ENCODE measurements around the gene NAPB.

GRCh38 chr20:23374441-23374840 is 46.8 kb downstream of the NAPB start:
- no peak for TF ChIP-seq CTCF (IDR thresholded peaks at IDR 0.05; ENCODE audit: low read depth, low read length)
- TF ChIP-seq POLR2A (IDR thresholded peaks at IDR 0.05; ENCODE audit: extremely low read depth, insufficient read length): no peak
- no peak for TF ChIP-seq MYC (IDR thresholded peaks at IDR 0.05; ENCODE audit: low read depth, low read length)
